ENCODE results near the gene FNDC1.

Gene FNDC1

GRCh38 chr6:159217595-159218275 lies 48.5 kb downstream of the FNDC1 start:
- H3K4me3 ChIP-seq (ENCODE audit: low read depth, low read length): no peak overlapping the region
- peak; percentile 70 for TF ChIP-seq CTCF (IDR thresholded peaks at IDR 0.05; ENCODE audit: borderline replicate concordance, insufficient read depth, low read depth, low read length)

- no peak for TF ChIP-seq CTCF (IDR thresholded peaks at IDR 0.05; ENCODE audit: borderline replicate concordance, insufficient read depth, low read depth, low read length)
- H3K4me3 ChIP-seq (ENCODE audit: low read depth, low read length): no peak overlapping the region
Observed at GRCh38 chr6:159220093-159220492, 50.9 kb downstream of the FNDC1 start.

GRCh38 chr6:159221486-159222170 lies 52.4 kb downstream of the FNDC1 start:
- no peak overlapping the region for H3K4me3 ChIP-seq (ENCODE audit: low read depth, low read length)
- TF ChIP-seq CTCF (IDR thresholded peaks at IDR 0.05; ENCODE audit: borderline replicate concordance, insufficient read depth, low read depth, low read length): no peak

GRCh38 chr6:159224452-159224851 lies 55.3 kb downstream of the FNDC1 start:
- H3K4me3 ChIP-seq (ENCODE audit: low read depth, low read length): no peak overlapping the region
- no peak for TF ChIP-seq CTCF (IDR thresholded peaks at IDR 0.05; ENCODE audit: borderline replicate concordance, insufficient read depth, low read depth, low read length)

GRCh38 chr6:159229651-159230051 lies 60.5 kb downstream of the FNDC1 start:
- no peak for TF ChIP-seq CTCF (IDR thresholded peaks at IDR 0.05; ENCODE audit: borderline replicate concordance, insufficient read depth, low read depth, low read length)
- no peak overlapping the region for H3K4me3 ChIP-seq (ENCODE audit: low read depth, low read length)

- TF ChIP-seq CTCF (IDR thresholded peaks at IDR 0.05; ENCODE audit: borderline replicate concordance, insufficient read depth, low read depth, low read length): no peak
- H3K4me3 ChIP-seq (ENCODE audit: low read depth, low read length): no peak overlapping the region
Observed at GRCh38 chr6:159232106-159232645, 63.0 kb downstream of the FNDC1 start.

- H3K4me3 ChIP-seq (ENCODE audit: low read depth, low read length): no peak overlapping the region
- no peak for TF ChIP-seq CTCF (IDR thresholded peaks at IDR 0.05; ENCODE audit: borderline replicate concordance, insufficient read depth, low read depth, low read length)
Observed at GRCh38 chr6:159232751-159233150, 63.6 kb downstream of the FNDC1 start.
